IMR-90 (cell line): ENCODE data around the gene TMEM205. TPM values are rescaled to one million over a fixed set of nuclear protein-coding genes. Genes with fewer than 3 reads are reported as not detected.

Source experiments
- BHLHE40 ChIP-seq: fragments of 150-350 bp; IDR thresholded peaks from 2 replicates; pipeline ENCODE4 v1.6.1; 2016; ENCODE audit warnings: mild to moderate bottlenecking, low read depth, low read length
- MAZ ChIP-seq: IDR thresholded peaks from 2 replicates; pipeline ENCODE4 v1.6.1; 2012; ENCODE audit warnings: low read depth, mild to moderate bottlenecking, low read length, improper control_type of control experiment, moderate library complexity, borderline replicate concordance
- RAD21 ChIP-seq: IDR thresholded peaks from 2 replicates; pipeline ENCODE4 v1.6.1; 2012; ENCODE audit warnings: low read length, improper control_type of control experiment
- RCOR1 ChIP-seq: IDR thresholded peaks from 2 replicates; pipeline ENCODE4 v1.6.1; 2012; ENCODE audit warnings: mild to moderate bottlenecking, low read length, improper control_type of control experiment; ENCODE audit not compliant: insufficient replicate concordance
- USF2 ChIP-seq: fragments of 150-350 bp; IDR thresholded peaks from 2 replicates; pipeline ENCODE4 v1.6.1; 2017; ENCODE audit warnings: mild to moderate bottlenecking, antibody characterized with exemption, low read length, low read depth
- polyA plus RNA-seq, 3 experiments: library from polyadenylated mRNA; depleted of rRNA; stranded (reverse); fragments of >200 nt; gene quantifications; 2 replicates each; pipeline ENCODE4 v1.2.3, GENCODE V29; 2012; ENCODE audit warnings: low replicate concordance in 1 of 3
- total RNA-seq: library from RNA; depleted of rRNA; stranded (reverse); fragments of >200 nt; gene quantifications from 2 replicates; pipeline ENCODE4 v1.2.3, GENCODE V29; 2012

Gene TMEM205
- total and polyA plus RNA-seq, 2 of the 4 experiments (the other 2 are of a cell fraction): 110 to 136 TPM

- TF ChIP-seq USF2 (0 out of 2 replicates have a peak, but pooled peaks have one; percentile 29), RAD21 (peak; percentile 17; the same call in 1 of the 2 replicates), MAZ (peak; percentile 29; the same call in 1 of the 2 replicates), BHLHE40 (no peak), RCOR1 (peak; percentile 84)
These were observed at the start of gene TMEM205, which contains the start of gene CCDC159 (continued) for GRCh38 chr19:11346104-11346940.
